ENCODE results near the gene COPZ2. TPM values are rescaled to one million over a fixed set of nuclear protein-coding genes. Genes with fewer than 3 reads are reported as not detected.

Gene COPZ2
- polyA plus RNA-seq, 3 donors from 2014 or later: 38.9 to 64.2 (median 41.3) TPM

- Mint-ChIP-seq H3K4me1 (no peaks in the 10 kb centered on the region), H3K27me3 (ENCODE audit: low read depth in 3 of 3) (no peaks in the 10 kb centered on the region), H3K36me3 (peaks cover 3 to 27% (median 7%) of the 10 kb centered on the region in 3 donors), H3K4me3 (no peak overlapping the region), H3K9me3 (no peaks in the 10 kb centered on the region), H3K27ac (peak overlapping the region in 1 of 6 donors; percentile 41)
- DNase-seq: no peak
Observed at GRCh38 chr17:48066192-48066591, 28.6 kb upstream of the COPZ2 start.

GRCh38 chr17:48064638-48065037, 27.0 kb upstream of the COPZ2 start:
- Mint-ChIP-seq H3K36me3 (peaks cover 3 to 34% (median 7%) of the 10 kb centered on the region in 3 donors), H3K27ac (peak overlapping the region in 2 of 6 donors; percentile 17 to 48), H3K4me1 (no peaks in the 10 kb centered on the region)

GRCh38 chr17:48062273-48062672, 24.7 kb upstream of the COPZ2 start:
- H3K9me3 Mint-ChIP-seq: no peaks in the 10 kb centered on the region
- H3K27me3 Mint-ChIP-seq (ENCODE audit: low read depth in 3 of 3): peaks cover 0 to 1% (median 0%) of the 10 kb centered on the region in 3 donors
- no peak overlapping the region for H3K4me3 Mint-ChIP-seq
- no peaks in the 10 kb centered on the region for H3K4me1 Mint-ChIP-seq
- H3K36me3 Mint-ChIP-seq: peaks cover 7 to 40% (median 8%) of the 10 kb centered on the region in 3 donors
- no peak overlapping the region for H3K27ac Mint-ChIP-seq
- no peak for DNase-seq

More at GRCh38 chr17:48064638-48065037, 27.0 kb upstream of the COPZ2 start:
- H3K4me3 Mint-ChIP-seq: no peak overlapping the region
- no peaks in the 10 kb centered on the region for H3K27me3 Mint-ChIP-seq (ENCODE audit: low read depth in 3 of 3)
- no peak for DNase-seq
- H3K9me3 Mint-ChIP-seq: no peaks in the 10 kb centered on the region

GRCh38 chr17:48060249-48060648, 22.7 kb upstream of the COPZ2 start:
- Mint-ChIP-seq H3K4me3 (no peak overlapping the region), H3K9me3 (no peaks in the 10 kb centered on the region), H3K4me1 (peaks cover 11 to 12% of the 10 kb centered on the region in 2 donors), H3K36me3 (peaks cover 7 to 40% (median 9%) of the 10 kb centered on the region in 3 donors), H3K27ac (no peak overlapping the region), H3K27me3 (ENCODE audit: low read depth in 3 of 3) (peaks cover 0 to 1% (median 0%) of the 10 kb centered on the region in 3 donors)
- no peak for DNase-seq

- peaks cover 15% of the 10 kb centered on the region in 2 donors for H3K4me1 Mint-ChIP-seq
- no peaks in the 10 kb centered on the region for H3K9me3 Mint-ChIP-seq
- peaks cover 3 to 37% (median 9%) of the 10 kb centered on the region in 3 donors for H3K36me3 Mint-ChIP-seq
- H3K27ac Mint-ChIP-seq: no peak overlapping the region
- H3K4me3 Mint-ChIP-seq: no peak overlapping the region
- H3K27me3 Mint-ChIP-seq (ENCODE audit: low read depth in 3 of 3): peaks cover 0 to 1% (median 0%) of the 10 kb centered on the region in 3 donors
- no peak for DNase-seq
Observed at GRCh38 chr17:48059125-48059668, 21.6 kb upstream of the COPZ2 start.

GRCh38 chr17:48058393-48059124, 21.0 kb upstream of the COPZ2 start:
- peak overlapping the region in 2 of 6 donors; percentile 7 to 48 for H3K27ac Mint-ChIP-seq

GRCh38 chr17:48057626-48058025, 20.0 kb upstream of the COPZ2 start:
- Mint-ChIP-seq H3K36me3 (peaks cover 3 to 37% (median 9%) of the 10 kb centered on the region in 3 donors), H3K4me1 (peaks cover 24 to 29% of the 10 kb centered on the region in 2 donors), H3K27me3 (ENCODE audit: low read depth in 3 of 3) (peaks cover 0 to 1% (median 0%) of the 10 kb centered on the region in 3 donors), H3K27ac (no peak overlapping the region), H3K4me3 (no peak overlapping the region), H3K9me3 (no peaks in the 10 kb centered on the region)
- no peak for DNase-seq

More at GRCh38 chr17:48058393-48059124, 21.0 kb upstream of the COPZ2 start:
- H3K4me1 Mint-ChIP-seq: peaks cover 16 to 19% of the 10 kb centered on the region in 2 donors
- no peaks in the 10 kb centered on the region for H3K9me3 Mint-ChIP-seq
- no peak for DNase-seq
- H3K36me3 Mint-ChIP-seq: peaks cover 3 to 37% (median 9%) of the 10 kb centered on the region in 3 donors
- H3K4me3 Mint-ChIP-seq: no peak overlapping the region
- peaks cover 0 to 1% (median 0%) of the 10 kb centered on the region in 3 donors for H3K27me3 Mint-ChIP-seq (ENCODE audit: low read depth in 3 of 3)

GRCh38 chr17:48056879-48057278, 19.3 kb upstream of the COPZ2 start:
- Mint-ChIP-seq H3K4me1 (peaks cover 31 to 36% of the 10 kb centered on the region in 2 donors), H3K27me3 (ENCODE audit: low read depth in 3 of 3) (peaks cover 0 to 1% (median 0%) of the 10 kb centered on the region in 3 donors), H3K9me3 (no peaks in the 10 kb centered on the region), H3K27ac (no peak overlapping the region), H3K36me3 (peaks cover 3 to 32% (median 9%) of the 10 kb centered on the region in 3 donors), H3K4me3 (no peak overlapping the region)
- no peak for DNase-seq

GRCh38 chr17:48056246-48056745, 18.7 kb upstream of the COPZ2 start:
- peaks cover 35 to 39% of the 10 kb centered on the region in 2 donors for H3K4me1 Mint-ChIP-seq
- H3K9me3 Mint-ChIP-seq: no peaks in the 10 kb centered on the region
- peaks cover under 1 to 31% (median 9%) of the 10 kb centered on the region in 3 donors for H3K36me3 Mint-ChIP-seq
- H3K27me3 Mint-ChIP-seq (ENCODE audit: low read depth in 3 of 3): peaks cover 0 to 1% (median 0%) of the 10 kb centered on the region in 3 donors
- no peak for DNase-seq
- no peak overlapping the region for H3K4me3 Mint-ChIP-seq
- H3K27ac Mint-ChIP-seq: peak overlapping the region in 4 of 6 donors; percentile 29 to 84 (median 64)

- peak overlapping the region in 4 of 6 donors; percentile 29 to 84 (median 64) for H3K27ac Mint-ChIP-seq
- H3K36me3 Mint-ChIP-seq: peaks cover 2 to 27% (median 9%) of the 10 kb centered on the region in 3 donors
- H3K9me3 Mint-ChIP-seq: no peaks in the 10 kb centered on the region
- peaks cover 39 to 43% of the 10 kb centered on the region in 2 donors for H3K4me1 Mint-ChIP-seq
- no peak overlapping the region for H3K4me3 Mint-ChIP-seq
- DNase-seq: no peak
- peaks cover 0 to 1% (median under 1%) of the 10 kb centered on the region in 3 donors for H3K27me3 Mint-ChIP-seq (ENCODE audit: low read depth in 3 of 3)
Observed at GRCh38 chr17:48055531-48056245, 18.1 kb upstream of the COPZ2 start.

- H3K27me3 Mint-ChIP-seq (ENCODE audit: low read depth in 3 of 3): peaks cover 1 to 3% (median 2%) of the 10 kb centered on the region in 3 donors
- DNase-seq: no peak
- H3K4me3 Mint-ChIP-seq: no peak overlapping the region
- peaks cover 48 to 55% of the 10 kb centered on the region in 2 donors for H3K4me1 Mint-ChIP-seq
- H3K27ac Mint-ChIP-seq: peak overlapping the region in 1 of 6 donors; percentile 40
- H3K9me3 Mint-ChIP-seq: no peaks in the 10 kb centered on the region
- peaks cover 5 to 21% (median 13%) of the 10 kb centered on the region in 3 donors for H3K36me3 Mint-ChIP-seq
Observed at GRCh38 chr17:48054238-48055185, 16.9 kb upstream of the COPZ2 start.

- peaks cover 5 to 16% (median 13%) of the 10 kb centered on the region in 3 donors for H3K36me3 Mint-ChIP-seq
- peaks cover 55 to 62% of the 10 kb centered on the region in 2 donors for H3K4me1 Mint-ChIP-seq
- H3K27me3 Mint-ChIP-seq (ENCODE audit: low read depth in 3 of 3): peaks cover under 1 to 3% (median 3%) of the 10 kb centered on the region in 3 donors
- H3K27ac Mint-ChIP-seq: no peak overlapping the region
- no peaks in the 10 kb centered on the region for H3K9me3 Mint-ChIP-seq
- H3K4me3 Mint-ChIP-seq: no peak overlapping the region
- DNase-seq: no peak
Observed at GRCh38 chr17:48053758-48054237, 16.2 kb upstream of the COPZ2 start.
